Measurements from ENCODE around the gene UBR4.

DNA sequence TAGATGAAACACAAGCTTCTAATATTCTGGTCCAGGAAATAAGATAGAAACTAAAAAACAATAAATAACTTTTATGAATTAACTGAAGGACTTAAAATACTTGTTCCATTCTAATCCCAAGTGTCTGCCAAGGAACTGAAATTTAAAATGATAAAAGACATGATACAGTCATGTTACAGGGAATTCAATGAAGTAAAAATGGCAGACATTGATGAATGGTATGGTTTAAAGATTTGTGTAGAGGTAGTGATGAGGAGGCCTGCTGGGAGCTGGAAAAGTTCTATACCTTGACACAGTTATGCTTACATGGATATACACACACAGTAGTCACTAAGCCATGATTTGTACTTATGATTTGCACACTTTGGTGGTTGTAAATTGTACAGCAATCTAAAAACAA lies 2.1 kb upstream of the UBR4 start:
- TF ChIP-seq, protein P1, sequence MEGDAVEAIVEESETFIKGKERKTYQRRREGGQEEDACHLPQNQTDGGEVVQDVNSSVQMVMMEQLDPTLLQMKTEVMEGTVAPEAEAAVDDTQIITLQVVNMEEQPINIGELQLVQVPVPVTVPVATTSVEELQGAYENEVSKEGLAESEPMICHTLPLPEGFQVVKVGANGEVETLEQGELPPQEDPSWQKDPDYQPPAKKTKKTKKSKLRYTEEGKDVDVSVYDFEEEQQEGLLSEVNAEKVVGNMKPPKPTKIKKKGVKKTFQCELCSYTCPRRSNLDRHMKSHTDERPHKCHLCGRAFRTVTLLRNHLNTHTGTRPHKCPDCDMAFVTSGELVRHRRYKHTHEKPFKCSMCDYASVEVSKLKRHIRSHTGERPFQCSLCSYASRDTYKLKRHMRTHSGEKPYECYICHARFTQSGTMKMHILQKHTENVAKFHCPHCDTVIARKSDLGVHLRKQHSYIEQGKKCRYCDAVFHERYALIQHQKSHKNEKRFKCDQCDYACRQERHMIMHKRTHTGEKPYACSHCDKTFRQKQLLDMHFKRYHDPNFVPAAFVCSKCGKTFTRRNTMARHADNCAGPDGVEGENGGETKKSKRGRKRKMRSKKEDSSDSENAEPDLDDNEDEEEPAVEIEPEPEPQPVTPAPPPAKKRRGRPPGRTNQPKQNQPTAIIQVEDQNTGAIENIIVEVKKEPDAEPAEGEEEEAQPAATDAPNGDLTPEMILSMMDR (IDR thresholded peaks at IDR 0.05) = no peak
- TF ChIP-seq POLR2A (IDR thresholded peaks at IDR 0.05) (no peak), POLR2AphosphoS5 (IDR thresholded peaks at IDR 0.05) (no peak)
